Neural progenitor cell (in vitro differentiated cells): Measurements from ENCODE around the gene ARHGEF19.

Source experiments
- EZH2phosphoT487 ChIP-seq: fragments of 200-600 bp; sonication (generic); IDR thresholded peaks from 2 replicates; pipeline ENCODE4 v1.6.1; 2017; ENCODE audit warnings: antibody characterized with exemption
- TF ChIP-seq, protein P1 (sequence below): fragments of 200-600 bp; sonication (generic); IDR thresholded peaks from 2 replicates; pipeline ENCODE4 v1.5.1; 2017; ENCODE audit warnings: antibody characterized with exemption, mild to moderate bottlenecking

DNA sequence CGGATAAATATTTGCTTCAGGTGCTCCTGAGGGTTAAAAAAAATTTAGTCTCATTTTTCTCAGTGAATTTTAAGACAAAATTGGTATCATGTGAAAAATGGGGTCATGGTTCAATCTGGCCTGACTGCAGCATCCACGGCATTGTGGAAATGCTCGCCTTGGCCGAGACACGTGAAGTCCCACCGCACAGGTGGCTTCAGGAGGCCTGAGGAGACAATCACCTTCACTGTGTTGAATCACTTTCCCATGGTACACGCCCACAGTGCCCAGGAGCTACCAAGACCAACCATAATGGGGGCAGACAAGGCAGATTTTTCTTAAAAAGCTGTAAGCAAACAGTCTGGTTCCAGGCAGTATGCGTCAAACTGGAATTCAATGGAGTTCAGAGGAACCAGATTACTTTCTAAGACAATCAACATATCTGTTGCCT lies 35.6 kb upstream of the ARHGEF19 start:
- no peak for TF ChIP-seq EZH2phosphoT487
- TF ChIP-seq, protein P1, sequence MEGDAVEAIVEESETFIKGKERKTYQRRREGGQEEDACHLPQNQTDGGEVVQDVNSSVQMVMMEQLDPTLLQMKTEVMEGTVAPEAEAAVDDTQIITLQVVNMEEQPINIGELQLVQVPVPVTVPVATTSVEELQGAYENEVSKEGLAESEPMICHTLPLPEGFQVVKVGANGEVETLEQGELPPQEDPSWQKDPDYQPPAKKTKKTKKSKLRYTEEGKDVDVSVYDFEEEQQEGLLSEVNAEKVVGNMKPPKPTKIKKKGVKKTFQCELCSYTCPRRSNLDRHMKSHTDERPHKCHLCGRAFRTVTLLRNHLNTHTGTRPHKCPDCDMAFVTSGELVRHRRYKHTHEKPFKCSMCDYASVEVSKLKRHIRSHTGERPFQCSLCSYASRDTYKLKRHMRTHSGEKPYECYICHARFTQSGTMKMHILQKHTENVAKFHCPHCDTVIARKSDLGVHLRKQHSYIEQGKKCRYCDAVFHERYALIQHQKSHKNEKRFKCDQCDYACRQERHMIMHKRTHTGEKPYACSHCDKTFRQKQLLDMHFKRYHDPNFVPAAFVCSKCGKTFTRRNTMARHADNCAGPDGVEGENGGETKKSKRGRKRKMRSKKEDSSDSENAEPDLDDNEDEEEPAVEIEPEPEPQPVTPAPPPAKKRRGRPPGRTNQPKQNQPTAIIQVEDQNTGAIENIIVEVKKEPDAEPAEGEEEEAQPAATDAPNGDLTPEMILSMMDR, result no peak
